GM12874 (cell line): ENCODE results near the gene MAD1L1.

Experiments
- TF ChIP-seq, protein P1 (sequence below): IDR thresholded peaks from 2 replicates; pipeline ENCODE4 v1.5.1; 2011; ENCODE audit warnings: low read depth, mild to moderate bottlenecking, control low read depth, low read length, moderate library complexity; ENCODE audit not compliant: insufficient read depth

The MAD1L1 gene

DNA sequence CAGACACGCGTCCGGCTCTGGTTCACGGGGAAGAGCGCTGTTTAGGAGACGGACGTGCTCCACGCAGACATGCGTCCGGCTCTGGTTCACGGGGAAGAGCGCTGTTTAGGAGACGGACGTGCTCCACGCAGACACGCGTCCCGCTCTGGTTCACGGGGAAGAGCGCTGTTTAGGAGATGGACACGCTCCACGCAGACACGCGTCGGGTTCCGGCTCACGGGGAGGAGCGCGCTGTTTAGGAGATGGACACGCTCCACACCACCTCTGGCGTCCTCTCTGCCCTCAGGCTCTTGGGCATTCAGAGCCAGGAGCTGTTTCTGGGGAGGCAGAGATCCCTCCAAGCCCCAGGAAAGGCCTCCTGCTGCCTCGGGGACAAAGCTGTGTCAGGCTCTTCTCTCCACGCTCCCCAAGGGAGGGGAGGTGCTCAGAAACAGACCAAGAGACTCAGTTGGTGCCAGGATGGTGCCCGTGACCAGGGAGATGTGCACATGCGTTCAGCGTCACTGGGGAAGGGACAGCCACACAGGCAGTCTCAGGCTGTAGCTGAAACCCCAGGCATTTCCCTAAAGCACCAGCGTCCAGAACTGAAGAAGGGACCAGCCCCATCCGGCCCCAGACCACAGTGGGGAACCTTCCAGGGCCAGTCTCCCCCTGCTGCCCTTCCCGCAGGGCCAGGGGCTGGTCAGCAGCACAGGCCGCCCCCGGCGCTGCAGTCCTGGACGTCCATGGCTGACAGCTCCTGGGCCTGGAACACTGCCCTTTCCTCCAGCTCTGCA, 387.0 kb downstream of the MAD1L1 start:
- TF ChIP-seq, protein P1, sequence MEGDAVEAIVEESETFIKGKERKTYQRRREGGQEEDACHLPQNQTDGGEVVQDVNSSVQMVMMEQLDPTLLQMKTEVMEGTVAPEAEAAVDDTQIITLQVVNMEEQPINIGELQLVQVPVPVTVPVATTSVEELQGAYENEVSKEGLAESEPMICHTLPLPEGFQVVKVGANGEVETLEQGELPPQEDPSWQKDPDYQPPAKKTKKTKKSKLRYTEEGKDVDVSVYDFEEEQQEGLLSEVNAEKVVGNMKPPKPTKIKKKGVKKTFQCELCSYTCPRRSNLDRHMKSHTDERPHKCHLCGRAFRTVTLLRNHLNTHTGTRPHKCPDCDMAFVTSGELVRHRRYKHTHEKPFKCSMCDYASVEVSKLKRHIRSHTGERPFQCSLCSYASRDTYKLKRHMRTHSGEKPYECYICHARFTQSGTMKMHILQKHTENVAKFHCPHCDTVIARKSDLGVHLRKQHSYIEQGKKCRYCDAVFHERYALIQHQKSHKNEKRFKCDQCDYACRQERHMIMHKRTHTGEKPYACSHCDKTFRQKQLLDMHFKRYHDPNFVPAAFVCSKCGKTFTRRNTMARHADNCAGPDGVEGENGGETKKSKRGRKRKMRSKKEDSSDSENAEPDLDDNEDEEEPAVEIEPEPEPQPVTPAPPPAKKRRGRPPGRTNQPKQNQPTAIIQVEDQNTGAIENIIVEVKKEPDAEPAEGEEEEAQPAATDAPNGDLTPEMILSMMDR, result no peak

DNA sequence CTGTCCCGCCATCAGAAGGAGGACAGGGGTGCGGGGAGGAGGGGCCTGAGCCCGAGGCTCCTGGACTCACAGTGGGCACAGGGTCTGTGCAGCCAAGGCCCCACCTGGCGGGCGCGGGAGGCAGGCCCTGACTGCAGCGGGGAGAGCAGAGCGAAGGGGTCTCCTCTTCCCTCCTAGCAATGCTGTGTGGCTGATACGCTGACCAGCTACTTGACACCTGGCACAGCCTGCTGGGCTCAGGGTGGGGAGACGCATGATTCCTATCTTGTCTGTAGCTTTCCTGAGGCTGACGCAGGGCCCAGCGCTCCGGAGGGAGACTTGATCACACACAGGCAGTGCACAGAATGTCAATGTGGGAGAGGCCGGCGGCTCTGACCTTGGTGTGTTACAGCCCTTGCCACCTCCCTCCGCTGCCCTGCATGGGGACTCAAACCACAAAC, 387.8 kb downstream of the MAD1L1 start:
- TF ChIP-seq, protein P1, result no peak

- TF ChIP-seq, protein P1, result no peak
Observed at GRCh38 chr7:1844336-1844950, 388.3 kb downstream of the MAD1L1 start.

- TF ChIP-seq, protein P1, result no peak
Observed at GRCh38 chr7:1843921-1844335, 388.8 kb downstream of the MAD1L1 start.

DNA sequence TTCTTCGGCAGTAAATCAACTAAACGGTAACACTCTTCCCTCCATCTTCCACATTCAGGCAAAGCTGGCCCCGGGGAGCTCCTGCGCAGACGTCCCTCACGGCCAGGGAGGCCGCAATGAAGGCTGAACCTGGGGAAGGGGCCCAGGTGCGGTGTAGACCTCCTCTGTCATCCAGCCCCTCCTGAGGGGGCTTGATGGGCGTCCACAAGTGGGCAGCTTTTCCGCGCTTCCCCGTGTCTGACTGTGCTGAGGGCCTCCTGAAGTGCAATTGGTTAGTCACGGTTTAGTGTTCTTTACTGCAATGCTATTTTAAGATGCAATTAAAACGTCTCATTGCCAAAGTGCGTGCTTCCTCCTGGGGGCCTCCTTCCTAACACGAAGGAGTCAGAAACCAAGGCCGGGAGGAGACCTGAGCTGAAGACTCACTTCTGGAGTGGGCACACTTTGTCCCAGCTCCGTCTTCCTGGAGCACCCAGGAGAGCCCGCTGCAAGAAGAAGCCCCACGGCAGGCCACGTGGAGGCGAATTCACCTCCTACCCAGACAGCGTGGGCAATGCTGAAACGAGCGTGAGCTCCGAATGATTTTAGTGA, 389.4 kb downstream of the MAD1L1 start:
- TF ChIP-seq, protein P1, result no peak

DNA sequence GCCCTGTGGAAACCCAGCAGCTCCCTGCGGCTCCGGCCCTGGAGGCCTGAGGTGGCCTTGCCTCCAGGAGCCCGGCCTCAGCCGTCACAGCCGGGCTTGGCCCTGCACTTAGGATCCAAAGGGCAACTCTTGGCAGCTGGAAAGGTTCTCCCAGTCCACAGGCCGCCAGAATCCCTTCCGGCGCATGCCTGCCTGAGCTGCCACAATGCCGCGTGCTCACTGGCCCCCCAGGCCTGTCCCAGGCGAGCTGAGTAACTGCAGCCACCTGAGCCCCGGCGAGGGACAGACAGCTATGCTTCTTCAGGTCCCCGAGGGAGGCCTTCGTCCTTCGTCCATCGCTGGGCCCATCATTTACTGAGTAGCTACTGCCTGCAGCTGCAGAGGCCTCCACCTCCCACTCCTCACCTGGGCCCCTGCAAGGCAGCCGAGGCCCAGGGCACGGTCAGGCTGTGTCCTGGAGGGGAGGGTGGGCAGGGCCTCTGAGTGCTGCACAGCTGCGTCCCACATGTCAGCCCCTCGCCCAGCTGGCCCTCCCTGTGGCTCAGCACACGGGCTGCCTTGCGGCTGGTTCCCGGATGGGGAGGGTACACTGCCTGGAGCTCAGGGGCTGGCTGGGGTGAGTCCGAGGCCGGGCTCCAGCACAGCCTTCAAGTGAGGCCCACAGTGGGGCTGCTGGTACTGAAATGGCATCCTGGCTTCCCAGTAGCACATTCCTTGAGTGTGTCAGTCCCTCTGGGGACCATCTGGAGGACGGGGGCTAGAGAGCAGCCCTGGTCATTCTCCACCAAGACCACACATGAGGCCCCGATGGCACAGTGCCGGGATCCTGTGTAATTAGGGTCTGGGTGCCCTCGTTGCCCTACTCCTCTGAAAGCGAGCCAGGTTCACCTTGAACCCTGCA, 390.2 kb downstream of the MAD1L1 start:
- TF ChIP-seq, protein P1, result no peak
